SK-N-SH treated with all-trans-retinoic acid at 6 μM for 48 hours (cell line): ENCODE results near the gene PMP22.

Experiments
- ATAC-seq: fragments of 200-7000 bp; cut with Tn5 transposase; 3 replicates; pipeline ENCODE4 v1.9.1; 2020; ENCODE audit warnings: mild to moderate bottlenecking, moderate library complexity
- ARNTL ChIP-seq: fragments of 450-650 bp; formaldehyde crosslinking; IDR thresholded peaks from 2 replicates; pipeline ENCODE4 v1.5.0; 2020; ENCODE audit warnings: low read depth, mild to moderate bottlenecking, moderate library complexity, borderline replicate concordance
- BACH2 ChIP-seq: fragments of 250-450 bp; sonication (Bioruptor Pico); IDR thresholded peaks from 2 replicates; pipeline ENCODE4 v1.9.0; 2021; ENCODE audit warnings: mild to moderate bottlenecking, borderline replicate concordance
- CSDC2 ChIP-seq: fragments of 250-450 bp; sonication (Bioruptor Pico); IDR thresholded peaks from 2 replicates; pipeline ENCODE4 v1.5.0; 2020; ENCODE audit warnings: mild to moderate bottlenecking, moderate library complexity
- ESRRG ChIP-seq: fragments of 250-450 bp; sonication (Bioruptor Pico); IDR thresholded peaks from 2 replicates; pipeline ENCODE4 v1.6.1; 2021; ENCODE audit warnings: mild to moderate bottlenecking
- ISL1 ChIP-seq: fragments of 250-450 bp; sonication (Bioruptor Pico); IDR thresholded peaks from 2 replicates; pipeline ENCODE4 v2.1.2; 2022; ENCODE audit warnings: mild to moderate bottlenecking, moderate library complexity
- OSR1 ChIP-seq: fragments of 250-450 bp; sonication (Bioruptor Pico); IDR thresholded peaks from 2 replicates; pipeline ENCODE4 v1.8.0; 2022; ENCODE audit warnings: moderate library complexity, mild to moderate bottlenecking, inconsistent platforms
- PPARA ChIP-seq: fragments of 250-450 bp; sonication (Bioruptor Pico); IDR thresholded peaks from 2 replicates; pipeline ENCODE4 v1.5.0; 2020; ENCODE audit warnings: mild to moderate bottlenecking, borderline replicate concordance
- RARB ChIP-seq: fragments of 250-450 bp; sonication (Bioruptor Pico); IDR thresholded peaks from 2 replicates; pipeline ENCODE4 v1.8.0; 2021; ENCODE audit warnings: mild to moderate bottlenecking, moderate library complexity
- SNAI2 ChIP-seq: fragments of 250-450 bp; sonication (Bioruptor Pico); IDR thresholded peaks from 2 replicates; pipeline ENCODE4 v1.5.0; 2020; ENCODE audit warnings: mild to moderate bottlenecking, moderate library complexity
- TCF4 ChIP-seq: fragments of 250-450 bp; sonication (Bioruptor Pico); IDR thresholded peaks from 2 replicates; pipeline ENCODE4 v1.8.0; 2021; ENCODE audit warnings: mild to moderate bottlenecking, moderate library complexity, borderline replicate concordance
- TOX ChIP-seq: fragments of 250-450 bp; sonication (Bioruptor Pico); IDR thresholded peaks from 2 replicates; pipeline ENCODE4 v1.8.0; 2021; ENCODE audit warnings: mild to moderate bottlenecking, moderate library complexity, borderline replicate concordance
- ZC3H10 ChIP-seq: fragments of 250-450 bp; sonication (Bioruptor Pico); IDR thresholded peaks from 2 replicates; pipeline ENCODE4 v1.5.1; 2021; ENCODE audit warnings: mild to moderate bottlenecking, moderate library complexity
- ZFP3 ChIP-seq: fragments of 250-450 bp; sonication (Bioruptor Pico); IDR thresholded peaks from 2 replicates; pipeline ENCODE4 v1.5.0; 2020; ENCODE audit warnings: mild to moderate bottlenecking, moderate library complexity
- ZNF565 ChIP-seq: fragments of 450-650 bp; formaldehyde crosslinking; conservative IDR thresholded peaks from 2 replicates; pipeline ENCODE4 v1.5.0; 2020; ENCODE audit warnings: low read depth, mild to moderate bottlenecking, moderate library complexity
- ZNF70 ChIP-seq: fragments of 450-650 bp; formaldehyde crosslinking; IDR thresholded peaks from 2 replicates; pipeline ENCODE4 v1.5.0; 2020; ENCODE audit warnings: mild to moderate bottlenecking, moderate library complexity
- ZNF8 ChIP-seq: fragments of 450-650 bp; formaldehyde crosslinking; IDR thresholded peaks from 2 replicates; pipeline ENCODE4 v1.5.0; 2020; ENCODE audit warnings: mild to moderate bottlenecking, moderate library complexity
- TF ChIP-seq, protein P1 (sequence below): fragments of 250-450 bp; sonication (Bioruptor Pico); IDR thresholded peaks from 2 replicates; pipeline ENCODE4 v1.8.0; 2021; ENCODE audit warnings: low read depth, mild to moderate bottlenecking, moderate library complexity, borderline replicate concordance
- TF ChIP-seq, protein P2 (sequence below): fragments of 250-450 bp; sonication (Bioruptor Pico); IDR thresholded peaks from 2 replicates; pipeline ENCODE4 v1.5.1; 2021; ENCODE audit warnings: mild to moderate bottlenecking, moderate library complexity
- TF ChIP-seq, protein P3 (sequence below): fragments of 250-450 bp; sonication (Bioruptor Pico); IDR thresholded peaks from 2 replicates; pipeline ENCODE4 v1.5.1; 2020; ENCODE audit warnings: low read depth, mild to moderate bottlenecking, moderate library complexity
- TF ChIP-seq, protein P4 (sequence below): fragments of 250-450 bp; sonication (Bioruptor Pico); IDR thresholded peaks from 2 replicates; pipeline ENCODE4 v1.5.0; 2020; ENCODE audit warnings: mild to moderate bottlenecking, moderate library complexity

Gene PMP22

DNA sequence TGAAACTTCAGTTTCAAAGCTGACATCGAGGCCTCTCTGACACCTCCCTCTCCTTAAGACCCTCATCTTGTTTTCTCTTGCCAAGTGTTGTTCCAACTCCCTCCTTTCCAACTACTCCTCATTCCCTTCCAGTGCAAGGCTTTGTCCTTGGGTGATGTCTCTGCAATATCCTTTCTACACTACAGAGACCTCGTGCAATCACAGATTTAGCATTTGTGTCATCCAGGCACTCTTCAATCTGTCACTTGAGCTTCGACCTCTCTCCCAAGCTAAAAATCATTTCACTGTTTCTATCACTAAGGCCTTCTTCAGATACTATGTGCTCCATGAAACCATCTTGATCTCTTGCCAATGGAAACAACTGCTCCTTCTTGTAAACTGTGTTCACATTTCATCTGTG lies 44.7 kb upstream of the PMP22 start:
- TF ChIP-seq, protein P1, sequence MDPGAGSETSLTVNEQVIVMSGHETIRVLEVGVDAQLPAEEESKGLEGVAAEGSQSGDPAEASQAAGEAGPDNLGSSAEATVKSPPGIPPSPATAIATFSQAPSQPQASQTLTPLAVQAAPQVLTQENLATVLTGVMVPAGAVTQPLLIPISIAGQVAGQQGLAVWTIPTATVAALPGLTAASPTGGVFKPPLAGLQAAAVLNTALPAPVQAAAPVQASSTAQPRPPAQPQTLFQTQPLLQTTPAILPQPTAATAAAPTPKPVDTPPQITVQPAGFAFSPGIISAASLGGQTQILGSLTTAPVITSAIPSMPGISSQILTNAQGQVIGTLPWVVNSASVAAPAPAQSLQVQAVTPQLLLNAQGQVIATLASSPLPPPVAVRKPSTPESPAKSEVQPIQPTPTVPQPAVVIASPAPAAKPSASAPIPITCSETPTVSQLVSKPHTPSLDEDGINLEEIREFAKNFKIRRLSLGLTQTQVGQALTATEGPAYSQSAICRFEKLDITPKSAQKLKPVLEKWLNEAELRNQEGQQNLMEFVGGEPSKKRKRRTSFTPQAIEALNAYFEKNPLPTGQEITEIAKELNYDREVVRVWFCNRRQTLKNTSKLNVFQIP (CRISPR knock-in tag): no peak
- TF ChIP-seq PPARA (no peak), ZNF70 (CRISPR knock-in tag) (no peak), TCF4 (CRISPR knock-in tag) (no peak), ZNF8 (CRISPR knock-in tag) (no peak), ZNF565 (CRISPR knock-in tag) (no peak)
- TF ChIP-seq, all 23 proteins: peak for 0

DNA sequence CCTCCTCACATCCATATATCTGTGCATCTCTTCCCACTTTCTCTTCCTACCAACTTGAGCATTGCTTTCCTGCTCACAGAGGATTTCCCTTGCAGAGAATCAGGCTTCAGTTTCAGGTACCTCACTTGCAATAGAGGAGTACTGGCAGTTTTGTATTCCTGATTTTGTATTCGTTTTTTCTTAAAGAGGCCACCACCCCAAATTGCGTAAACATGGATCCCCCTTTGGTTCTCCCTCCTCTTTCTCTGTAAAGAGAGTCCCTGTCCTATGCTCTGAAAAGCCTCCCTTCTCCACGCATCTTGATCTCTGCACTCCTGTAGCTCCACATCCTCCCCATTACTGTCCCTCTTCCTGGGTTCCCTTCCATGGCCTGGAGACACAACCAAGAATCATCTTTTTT lies 44.1 kb upstream of the PMP22 start:
- ATAC-seq: no peak
- no peak for TF ChIP-seq OSR1
- TF ChIP-seq, protein P2, sequence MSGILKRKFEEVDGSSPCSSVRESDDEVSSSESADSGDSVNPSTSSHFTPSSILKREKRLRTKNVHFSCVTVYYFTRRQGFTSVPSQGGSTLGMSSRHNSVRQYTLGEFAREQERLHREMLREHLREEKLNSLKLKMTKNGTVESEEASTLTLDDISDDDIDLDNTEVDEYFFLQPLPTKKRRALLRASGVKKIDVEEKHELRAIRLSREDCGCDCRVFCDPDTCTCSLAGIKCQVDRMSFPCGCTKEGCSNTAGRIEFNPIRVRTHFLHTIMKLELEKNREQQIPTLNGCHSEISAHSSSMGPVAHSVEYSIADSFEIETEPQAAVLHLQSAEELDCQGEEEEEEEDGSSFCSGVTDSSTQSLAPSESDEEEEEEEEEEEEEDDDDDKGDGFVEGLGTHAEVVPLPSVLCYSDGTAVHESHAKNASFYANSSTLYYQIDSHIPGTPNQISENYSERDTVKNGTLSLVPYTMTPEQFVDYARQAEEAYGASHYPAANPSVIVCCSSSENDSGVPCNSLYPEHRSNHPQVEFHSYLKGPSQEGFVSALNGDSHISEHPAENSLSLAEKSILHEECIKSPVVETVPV: no peak
- TF ChIP-seq ARNTL (CRISPR knock-in tag): no peak
- no peak for TF ChIP-seq BACH2 (CRISPR knock-in tag)
- TF ChIP-seq ESRRG (CRISPR knock-in tag): no peak
- no peak for TF ChIP-seq PPARA
- TF ChIP-seq RARB (CRISPR knock-in tag): no peak
- TF ChIP-seq ZFP3 (CRISPR knock-in tag): no peak
- TF ChIP-seq, protein P3, sequence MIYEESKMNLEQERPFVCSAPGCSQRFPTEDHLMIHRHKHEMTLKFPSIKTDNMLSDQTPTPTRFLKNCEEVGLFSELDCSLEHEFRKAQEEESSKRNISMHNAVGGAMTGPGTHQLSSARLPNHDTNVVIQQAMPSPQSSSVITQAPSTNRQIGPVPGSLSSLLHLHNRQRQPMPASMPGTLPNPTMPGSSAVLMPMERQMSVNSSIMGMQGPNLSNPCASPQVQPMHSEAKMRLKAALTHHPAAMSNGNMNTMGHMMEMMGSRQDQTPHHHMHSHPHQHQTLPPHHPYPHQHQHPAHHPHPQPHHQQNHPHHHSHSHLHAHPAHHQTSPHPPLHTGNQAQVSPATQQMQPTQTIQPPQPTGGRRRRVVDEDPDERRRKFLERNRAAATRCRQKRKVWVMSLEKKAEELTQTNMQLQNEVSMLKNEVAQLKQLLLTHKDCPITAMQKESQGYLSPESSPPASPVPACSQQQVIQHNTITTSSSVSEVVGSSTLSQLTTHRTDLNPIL (CRISPR knock-in tag): no peak
- TF ChIP-seq, protein P4, sequence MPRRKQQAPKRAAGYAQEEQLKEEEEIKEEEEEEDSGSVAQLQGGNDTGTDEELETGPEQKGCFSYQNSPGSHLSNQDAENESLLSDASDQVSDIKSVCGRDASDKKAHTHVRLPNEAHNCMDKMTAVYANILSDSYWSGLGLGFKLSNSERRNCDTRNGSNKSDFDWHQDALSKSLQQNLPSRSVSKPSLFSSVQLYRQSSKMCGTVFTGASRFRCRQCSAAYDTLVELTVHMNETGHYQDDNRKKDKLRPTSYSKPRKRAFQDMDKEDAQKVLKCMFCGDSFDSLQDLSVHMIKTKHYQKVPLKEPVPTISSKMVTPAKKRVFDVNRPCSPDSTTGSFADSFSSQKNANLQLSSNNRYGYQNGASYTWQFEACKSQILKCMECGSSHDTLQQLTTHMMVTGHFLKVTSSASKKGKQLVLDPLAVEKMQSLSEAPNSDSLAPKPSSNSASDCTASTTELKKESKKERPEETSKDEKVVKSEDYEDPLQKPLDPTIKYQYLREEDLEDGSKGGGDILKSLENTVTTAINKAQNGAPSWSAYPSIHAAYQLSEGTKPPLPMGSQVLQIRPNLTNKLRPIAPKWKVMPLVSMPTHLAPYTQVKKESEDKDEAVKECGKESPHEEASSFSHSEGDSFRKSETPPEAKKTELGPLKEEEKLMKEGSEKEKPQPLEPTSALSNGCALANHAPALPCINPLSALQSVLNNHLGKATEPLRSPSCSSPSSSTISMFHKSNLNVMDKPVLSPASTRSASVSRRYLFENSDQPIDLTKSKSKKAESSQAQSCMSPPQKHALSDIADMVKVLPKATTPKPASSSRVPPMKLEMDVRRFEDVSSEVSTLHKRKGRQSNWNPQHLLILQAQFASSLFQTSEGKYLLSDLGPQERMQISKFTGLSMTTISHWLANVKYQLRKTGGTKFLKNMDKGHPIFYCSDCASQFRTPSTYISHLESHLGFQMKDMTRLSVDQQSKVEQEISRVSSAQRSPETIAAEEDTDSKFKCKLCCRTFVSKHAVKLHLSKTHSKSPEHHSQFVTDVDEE: no peak
- TF ChIP-seq ZNF70 (CRISPR knock-in tag): no peak
- no peak for TF ChIP-seq ZC3H10 (CRISPR knock-in tag)
- TF ChIP-seq ZNF565 (CRISPR knock-in tag): no peak
- TF ChIP-seq, protein P1 (CRISPR knock-in tag): no peak
- TF ChIP-seq SNAI2 (CRISPR knock-in tag): no peak
- no peak for TF ChIP-seq TOX

More for the DNA sequence above, 44.7 kb upstream of the PMP22 start:
- no peak for ATAC-seq

DNA sequence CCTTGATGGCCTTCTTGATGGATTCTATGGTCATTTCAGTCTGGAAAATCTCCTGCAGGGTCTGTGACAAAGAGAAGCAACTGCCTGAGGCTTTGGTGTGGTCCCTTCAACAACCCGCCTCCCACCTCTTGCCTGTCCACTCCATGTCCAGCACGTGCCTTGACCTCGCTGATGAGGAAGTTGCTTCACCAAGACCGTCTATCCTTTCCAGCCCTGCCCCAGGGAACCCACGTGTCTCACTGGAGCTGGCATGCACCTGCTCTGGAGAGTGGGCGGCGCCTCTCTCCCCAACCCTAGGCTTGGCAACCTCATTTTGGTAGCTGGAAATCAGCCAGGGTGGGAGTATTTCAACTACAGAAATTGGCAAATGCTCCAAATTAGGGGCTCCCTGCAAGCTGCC lies 43.6 kb upstream of the PMP22 start:
- ATAC-seq: no peak
- TF ChIP-seq TOX (no peak), ZNF70 (CRISPR knock-in tag) (no peak), SNAI2 (CRISPR knock-in tag) (no peak), ARNTL (CRISPR knock-in tag) (no peak), CSDC2 (CRISPR knock-in tag) (no peak), BACH2 (CRISPR knock-in tag) (no peak), ZNF8 (CRISPR knock-in tag) (no peak), PPARA (no peak), ESRRG (CRISPR knock-in tag) (no peak), ISL1 (CRISPR knock-in tag) (no peak)
- TF ChIP-seq, all 23 proteins: peak for 0

DNA sequence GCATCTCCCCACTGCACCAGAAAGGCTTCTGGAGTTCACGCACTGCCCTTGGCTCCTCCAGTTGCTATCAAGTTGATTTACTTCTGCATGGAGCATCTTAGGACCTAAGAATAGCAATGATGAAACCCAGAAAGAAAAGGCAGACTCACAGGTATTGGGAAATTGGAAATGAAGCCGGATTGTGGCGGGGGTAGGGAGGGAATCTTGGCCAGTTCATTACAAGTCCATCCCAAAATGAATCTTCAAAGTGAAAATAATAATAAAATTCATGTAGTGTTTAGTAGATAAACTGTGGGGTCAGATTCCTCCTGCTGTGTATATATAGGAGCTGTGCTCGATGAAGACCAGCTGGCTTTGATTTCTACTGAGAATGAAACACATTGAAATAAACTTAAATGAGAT lies 42.6 kb upstream of the PMP22 start:
- no peak for ATAC-seq
- TF ChIP-seq ISL1 (CRISPR knock-in tag) (no peak), ZNF70 (CRISPR knock-in tag) (no peak)
